ENCODE data around the gene CMTM3.

Gene CMTM3

GRCh38 chr16:66601471-66601870, 3.0 kb upstream of the CMTM3 start:
- Histone ChIP-seq H3K4me3 (no peak overlapping the region), H3K27ac (no peak overlapping the region)
- no peak for TF ChIP-seq CTCF (IDR thresholded peaks at IDR 0.05)
- DNase-seq (ENCODE audit: low spot score): no peak

- peak overlapping the region; percentile 87 for H3K4me3 ChIP-seq
- no peak for DNase-seq (ENCODE audit: low spot score)
- H3K27ac ChIP-seq: peak overlapping the region; percentile 88 to 92
- TF ChIP-seq CTCF (IDR thresholded peaks at IDR 0.05): no peak
Observed at GRCh38 chr16:66603537-66604375, 748 bp upstream of the CMTM3 start.

- no peak for DNase-seq (ENCODE audit: low spot score)
- peak overlapping the region; percentile 88 to 92 for H3K27ac ChIP-seq
- no peak for TF ChIP-seq CTCF (IDR thresholded peaks at IDR 0.05)
Observed at GRCh38 chr16:66605177-66605978, 874 bp downstream of the CMTM3 start.

GRCh38 chr16:66605979-66606751, 1.7 kb downstream of the CMTM3 start:
- TF ChIP-seq CTCF (IDR thresholded peaks at IDR 0.05): no peak
- peak overlapping the region; percentile 88 to 92 for H3K27ac ChIP-seq
- peak overlapping the region; percentile 87 for H3K4me3 ChIP-seq
- DNase-seq (ENCODE audit: low spot score): no peak

More at GRCh38 chr16:66605177-66605978, 874 bp downstream of the CMTM3 start:
- peak overlapping the region; percentile 87 for H3K4me3 ChIP-seq

GRCh38 chr16:66608241-66609138, 4.0 kb downstream of the CMTM3 start:
- TF ChIP-seq CTCF (IDR thresholded peaks at IDR 0.05): peak; percentile 80
- Histone ChIP-seq H3K4me3 (no peak overlapping the region), H3K27ac (peak overlapping the region in 1 of 2 donors; percentile 52)
- DNase-seq (ENCODE audit: low spot score): peak; percentile 88

- no peak for DNase-seq (ENCODE audit: low spot score)
- Histone ChIP-seq H3K4me3 (no peak overlapping the region), H3K27ac (peak overlapping the region in 1 of 2 donors; percentile 52)
- TF ChIP-seq CTCF (IDR thresholded peaks at IDR 0.05): no peak
Observed at GRCh38 chr16:66609139-66609510, 4.6 kb downstream of the CMTM3 start.

Measured in coronary artery (tissue), 2 donors.